Ascending aorta (tissue), 2 donors: Measurements from ENCODE around the gene SPINK2. TPM values are rescaled to one million over a fixed set of nuclear protein-coding genes. Genes with fewer than 3 reads are reported as not detected.

Experiments
- DNase-seq, 2 donors: peaks; one replicate each; pipeline ENCODE4 v3.0.0-alpha.2; 2019; ENCODE audit warnings: low spot score in 2 of 2
- H3K27ac ChIP-seq, 2 donors: fragments of 200-600 bp; sonication (generic); one replicate each; pipeline ENCODE4 v1.5.1; 2016 to 2017; ENCODE audit warnings: mild to moderate bottlenecking in 1 of 2
- H3K27me3 ChIP-seq: fragments of 200-600 bp; sonication (generic); one replicate; pipeline ENCODE4 v1.5.1; 2017
- H3K36me3 ChIP-seq, 2 donors: fragments of 200-600 bp; sonication (generic); one replicate each; pipeline ENCODE4 v1.5.1; 2016
- H3K4me1 ChIP-seq, 2 donors: fragments of 200-600 bp; sonication (generic); one replicate each; pipeline ENCODE4 v1.5.1; 2016 to 2017; ENCODE audit warnings: mild to moderate bottlenecking in 1 of 2
- H3K4me3 ChIP-seq, 2 donors: fragments of 200-600 bp; sonication (generic); one replicate each; pipeline ENCODE4 v1.5.1; 2016 to 2017; ENCODE audit warnings: mild to moderate bottlenecking in 1 of 2
- H3K9me3 ChIP-seq, 2 donors: fragments of 200-600 bp; sonication (generic); one replicate each; pipeline ENCODE4 v1.5.1; 2016
- CTCF ChIP-seq, 3 experiments: fragments of 200-600 bp in 2 of 3; fragments of 450-650 bp in 1 of 3; sonication (generic) in 2 of 3; IDR thresholded peaks; one replicate each; pipeline ENCODE4 v1.5.1; 2016 to 2019; ENCODE audit warnings: antibody characterized with exemption in 3 of 3, mild to moderate bottlenecking in 1 of 3, moderate library complexity in 1 of 3
- intact Hi-C: fragments of 100-400 bp; cut with DNase I; formaldehyde crosslinking; loops from one replicate; pipeline ENCODE4 v1.15.1; 2023
- total RNA-seq: library from RNA; depleted of rRNA; stranded (reverse); fragments of >200 nt; gene quantifications from one replicate; pipeline ENCODE4 v1.1.0, GENCODE V29; 2016

SPINK2 gene
- total RNA-seq, 1 donor from 2014 or later: not detected

- intact Hi-C loops: no loop called here
- no peak for DNase-seq
- Histone ChIP-seq H3K4me1 (no peaks in the 10 kb centered on the region), H3K27me3 (no peaks in the 10 kb centered on the region), H3K27ac (no peak overlapping the region), H3K36me3 (no peaks in the 10 kb centered on the region), H3K4me3 (no peak overlapping the region), H3K9me3 (no peaks in the 10 kb centered on the region)
- no peak for TF ChIP-seq CTCF (IDR thresholded peaks at IDR 0.05)
These were observed 34.5 kb downstream of the SPINK2 start for GRCh38 chr4:56786955-56787354.

- Histone ChIP-seq H3K27me3 (no peaks in the 10 kb centered on the region), H3K27ac (no peak overlapping the region), H3K4me1 (no peaks in the 10 kb centered on the region), H3K4me3 (no peak overlapping the region), H3K36me3 (no peaks in the 10 kb centered on the region), H3K9me3 (no peaks in the 10 kb centered on the region)
- no peak for DNase-seq
- no peak for TF ChIP-seq CTCF (IDR thresholded peaks at IDR 0.05)
- intact Hi-C loops: no loop called here
These were observed 37.5 kb downstream of the SPINK2 start for GRCh38 chr4:56783986-56784385.

DNA sequence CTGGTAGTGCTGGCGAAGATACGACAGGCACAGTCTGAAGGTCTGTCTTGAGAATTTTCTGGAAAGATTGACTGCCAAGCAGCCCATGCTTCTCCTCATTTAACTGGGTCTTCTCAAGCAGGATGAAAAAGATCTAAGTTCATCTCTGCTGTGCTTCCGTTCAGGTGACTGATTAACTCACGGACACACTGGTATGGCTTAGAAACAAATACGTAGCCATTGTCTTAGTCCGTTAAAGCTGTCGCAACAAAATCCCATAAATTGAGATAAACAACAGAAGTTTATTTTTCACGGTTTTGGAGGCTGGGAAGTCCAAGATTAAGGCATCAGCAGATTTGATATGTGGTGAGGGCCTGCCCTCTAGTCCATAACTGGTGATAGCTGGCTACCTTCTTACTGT is 39.5 kb downstream of the SPINK2 start:
- intact Hi-C loops: no loop called here
- no peak overlapping the region for H3K4me3 ChIP-seq
- H3K36me3 ChIP-seq: no peaks in the 10 kb centered on the region
- H3K27me3 ChIP-seq: no peaks in the 10 kb centered on the region
- no peaks in the 10 kb centered on the region for H3K4me1 ChIP-seq
- no peaks in the 10 kb centered on the region for H3K9me3 ChIP-seq
- no peak for TF ChIP-seq CTCF (IDR thresholded peaks at IDR 0.05)
- H3K27ac ChIP-seq: no peak overlapping the region
- DNase-seq: no peak

- H3K27ac ChIP-seq: no peak overlapping the region
- no peaks in the 10 kb centered on the region for H3K9me3 ChIP-seq
- no peaks in the 10 kb centered on the region for H3K4me1 ChIP-seq
- intact Hi-C loops: no loop called here
- H3K36me3 ChIP-seq: no peaks in the 10 kb centered on the region
- no peak overlapping the region for H3K4me3 ChIP-seq
- no peak for TF ChIP-seq CTCF (IDR thresholded peaks at IDR 0.05)
- no peak for DNase-seq
- H3K27me3 ChIP-seq: no peaks in the 10 kb centered on the region
These were observed 48.2 kb downstream of the SPINK2 start for GRCh38 chr4:56773346-56773745.

DNA sequence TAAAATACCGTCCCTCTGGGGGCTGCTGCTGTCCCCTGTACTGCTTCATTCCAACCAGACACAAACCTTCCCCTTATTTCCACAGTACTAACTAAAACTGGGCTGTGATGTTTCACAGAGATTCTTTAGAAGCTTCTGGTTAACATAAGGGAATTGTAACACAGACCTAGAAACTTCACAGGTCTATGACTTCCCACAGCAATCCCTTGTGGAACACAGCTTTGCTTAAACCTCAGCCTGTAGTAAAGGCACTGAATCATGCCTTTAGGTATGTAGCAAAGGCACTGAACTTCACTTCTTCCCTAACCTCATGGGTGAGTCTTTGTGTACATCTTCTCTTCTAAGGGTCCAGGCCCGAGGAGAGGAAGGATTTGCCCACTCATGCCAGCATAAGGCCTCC is 49.4 kb downstream of the SPINK2 start:
- intact Hi-C loops: no loop called here

More for the DNA sequence above, 49.4 kb downstream of the SPINK2 start:
- Histone ChIP-seq H3K4me3 (no peak overlapping the region), H3K27ac (no peak overlapping the region), H3K9me3 (no peaks in the 10 kb centered on the region), H3K4me1 (no peaks in the 10 kb centered on the region), H3K36me3 (no peaks in the 10 kb centered on the region), H3K27me3 (no peaks in the 10 kb centered on the region)
- no peak for TF ChIP-seq CTCF (IDR thresholded peaks at IDR 0.05)
- no peak for DNase-seq
